HG03342 (cell line): ENCODE measurements around the gene IL3.

ENCODE experiments used
- ATAC-seq: cut with Tn5 transposase; IDR thresholded peaks from one replicate; pipeline ENCODE4 v1.9.1; 2021; ENCODE audit warnings: mild to moderate bottlenecking, moderate library complexity; ENCODE audit not compliant: unreplicated experiment

Gene IL3

GRCh38 chr5:132060501-132061161, at the start of gene IL3:
IL3 (plus strand) TSS chr5:132060655; CDS start chr5:132060707, 52 bp downstream.
- ATAC-seq: no peak

- ATAC-seq: no peak
Measured at GRCh38 chr5:132010989-132011621, 49.4 kb upstream of the IL3 start.

DNA sequence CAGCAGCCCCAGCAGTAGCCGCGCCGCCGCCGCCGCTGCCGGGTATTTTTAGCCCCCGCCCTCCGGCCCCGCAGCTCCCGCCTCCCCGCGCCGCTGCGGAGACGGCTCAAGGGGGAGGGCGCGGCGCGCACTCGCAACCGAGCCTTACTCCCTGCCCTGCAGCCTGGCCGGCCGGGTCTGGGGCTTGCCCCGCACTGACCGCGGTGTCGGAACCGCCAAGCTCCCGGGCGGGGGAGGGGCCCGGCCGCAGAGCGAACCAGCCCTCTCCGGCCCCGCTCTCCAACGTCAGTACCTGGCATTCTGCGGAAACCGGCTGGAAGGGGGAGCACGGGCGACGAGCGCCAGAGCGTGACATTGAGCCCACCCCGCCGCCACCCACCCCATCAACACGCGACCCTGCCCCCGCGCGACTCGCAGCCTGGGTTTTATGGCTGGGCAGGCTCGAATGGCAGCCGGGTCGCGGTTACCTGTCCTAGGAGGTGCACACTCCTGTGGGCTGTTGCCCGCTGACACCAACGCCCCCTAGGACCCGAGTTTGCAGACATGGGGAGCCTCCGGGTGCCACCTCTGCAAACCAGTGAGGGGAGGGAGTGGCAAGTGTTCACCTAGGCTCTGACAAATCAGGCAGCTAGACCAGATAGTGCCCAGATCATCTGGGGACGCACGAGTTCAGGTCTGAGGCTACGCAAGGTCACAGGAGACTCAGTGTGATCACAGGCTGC, 48.7 kb upstream of the IL3 start, which contains the start of gene ACSL6:
TSS of gene ACSL6 (minus strand) at position 37 of the 722 bp plus-strand sequence. CDS start 105 bp downstream, outside the sequence.
- no peak for ATAC-seq

DNA sequence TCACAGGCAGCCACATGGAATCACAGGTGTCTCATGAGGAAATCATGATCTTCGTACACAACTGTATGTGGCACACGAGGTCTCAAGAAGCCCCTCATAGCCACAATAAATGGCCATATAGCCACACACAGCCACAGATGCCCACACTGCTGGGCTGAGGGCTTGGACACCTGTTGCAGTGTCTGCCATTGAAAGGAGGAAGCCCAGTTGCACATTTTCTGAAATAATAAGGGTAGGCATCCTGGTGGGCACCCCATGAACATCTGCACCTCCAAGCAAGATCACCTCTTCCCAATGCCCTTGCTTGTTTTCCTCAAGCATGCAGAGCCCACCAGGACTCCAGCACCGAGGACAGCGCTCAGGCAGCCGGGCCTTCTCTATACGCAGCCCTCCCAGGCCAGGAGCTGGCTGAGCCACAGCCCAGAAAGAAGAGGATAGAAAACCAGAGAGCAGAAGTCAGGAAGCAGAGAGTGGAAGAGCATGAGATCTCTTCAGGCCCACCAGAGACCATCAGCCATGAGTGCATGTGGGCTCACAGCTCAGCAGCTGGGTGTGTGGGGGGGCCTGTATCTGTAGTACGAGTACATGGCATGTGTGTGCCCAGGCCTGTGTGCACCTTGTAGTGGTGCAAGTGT, 48.0 kb upstream of the IL3 start:
- no peak for ATAC-seq

GRCh38 chr5:132013006-132013689, 47.3 kb upstream of the IL3 start:
- ATAC-seq: no peak

- ATAC-seq: no peak
Measured at GRCh38 chr5:132013711-132014110, 46.7 kb upstream of the IL3 start.

DNA sequence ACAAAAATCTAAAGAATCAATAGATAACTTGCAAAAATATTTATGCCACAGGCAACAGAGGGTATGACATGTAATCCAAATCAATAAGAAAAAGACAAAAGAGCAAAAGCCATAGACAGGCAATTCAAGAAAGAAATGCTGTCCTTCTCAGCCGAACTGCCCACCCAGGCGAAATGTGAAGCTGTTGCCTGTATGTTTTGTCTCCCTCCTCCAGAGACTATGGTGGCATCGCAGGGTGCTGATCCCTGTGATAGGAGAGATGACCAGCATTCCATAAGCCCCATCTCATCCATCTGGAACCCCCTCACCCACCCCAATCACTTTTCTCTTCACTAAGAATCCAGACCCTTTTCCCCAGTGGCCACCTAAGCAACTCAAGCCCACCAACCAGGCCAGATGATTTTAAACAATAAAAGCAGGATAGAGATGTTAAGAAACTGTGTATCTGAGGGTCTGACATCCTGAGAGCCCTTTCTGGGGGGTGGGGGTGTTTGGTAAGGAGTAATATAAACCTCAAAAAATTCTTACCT, 43.7 kb upstream of the IL3 start:
- no peak for ATAC-seq

GRCh38 chr5:132017316-132017715, 43.1 kb upstream of the IL3 start:
- no peak for ATAC-seq

GRCh38 chr5:132017738-132018625, 42.5 kb upstream of the IL3 start:
- no peak for ATAC-seq

DNA sequence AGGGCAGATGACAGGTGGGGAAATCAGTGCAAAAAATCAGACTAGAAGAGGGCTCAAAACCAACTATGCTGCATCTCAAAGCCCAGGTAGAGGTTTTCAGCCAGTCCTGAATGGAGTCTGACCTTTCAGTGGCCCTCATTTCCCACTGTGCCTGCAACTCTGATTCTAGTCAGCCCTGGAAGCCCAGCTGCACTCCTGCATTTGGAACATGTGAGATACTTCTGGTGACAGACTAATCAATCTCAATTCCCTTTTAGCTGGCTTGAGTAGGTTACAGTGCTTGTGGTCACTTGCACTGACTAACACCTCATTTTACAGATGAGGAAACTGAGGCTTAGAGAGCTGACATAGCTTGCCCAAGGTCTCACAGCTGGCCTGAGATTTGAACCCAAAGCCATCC, 41.1 kb upstream of the IL3 start:
- ATAC-seq: peak; percentile 30

DNA sequence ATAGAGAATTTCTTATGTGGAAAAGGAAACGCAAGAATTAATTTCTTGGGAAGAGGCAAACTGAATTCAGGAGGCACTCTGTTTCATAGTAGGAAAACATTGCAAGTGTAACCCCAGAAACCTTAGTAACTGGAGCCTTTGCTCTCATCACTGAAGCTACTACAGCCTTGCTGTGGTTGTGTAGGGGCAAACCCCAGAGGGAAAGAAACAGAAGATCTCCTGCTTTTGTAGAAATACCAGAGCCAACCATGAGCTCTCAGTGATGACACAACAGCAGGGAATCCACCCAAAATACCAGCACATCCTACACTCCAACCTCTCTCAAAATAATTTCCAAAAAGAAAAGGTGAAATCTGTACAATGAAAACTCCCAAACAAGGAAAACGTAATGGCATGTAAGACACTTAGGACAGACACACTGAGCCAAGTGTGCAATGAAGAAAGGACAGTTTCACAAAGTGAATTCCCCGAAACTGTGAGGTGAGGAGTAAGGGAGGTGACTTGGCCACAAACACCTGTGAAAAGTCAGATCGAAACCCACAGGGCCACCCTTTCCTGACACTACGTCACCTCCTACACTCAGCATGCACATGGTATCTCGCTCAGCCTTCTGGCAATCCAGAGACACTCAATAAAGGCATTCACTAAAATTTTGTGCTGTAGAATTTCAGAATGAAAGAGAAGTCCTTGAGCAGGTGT, 40.4 kb upstream of the IL3 start:
- ATAC-seq: peak; percentile 96

GRCh38 chr5:132020568-132021339, 39.7 kb upstream of the IL3 start:
- ATAC-seq: peak; percentile 25

- ATAC-seq: no peak
Measured at GRCh38 chr5:132021654-132022053, 38.8 kb upstream of the IL3 start.

DNA sequence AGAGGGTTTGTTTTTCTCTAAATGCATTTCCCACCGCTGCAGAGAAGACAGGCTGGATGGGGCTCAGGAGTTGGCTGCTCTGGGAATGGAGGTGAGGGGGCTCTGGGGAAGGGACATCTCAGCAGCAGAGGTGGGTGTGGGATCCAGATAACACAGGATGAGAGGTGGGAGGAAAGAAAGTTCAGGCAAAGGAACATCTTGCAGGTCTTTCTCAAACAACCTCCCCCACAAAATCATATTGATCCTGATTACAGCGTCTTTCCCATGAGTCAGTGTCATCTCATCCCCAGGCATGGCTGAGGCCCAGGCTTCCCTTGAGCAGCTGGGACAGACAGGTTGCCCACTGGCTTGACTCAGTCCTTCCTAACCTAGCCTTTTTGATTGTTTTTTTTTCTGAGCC, 37.7 kb upstream of the IL3 start:
- ATAC-seq: no peak

DNA sequence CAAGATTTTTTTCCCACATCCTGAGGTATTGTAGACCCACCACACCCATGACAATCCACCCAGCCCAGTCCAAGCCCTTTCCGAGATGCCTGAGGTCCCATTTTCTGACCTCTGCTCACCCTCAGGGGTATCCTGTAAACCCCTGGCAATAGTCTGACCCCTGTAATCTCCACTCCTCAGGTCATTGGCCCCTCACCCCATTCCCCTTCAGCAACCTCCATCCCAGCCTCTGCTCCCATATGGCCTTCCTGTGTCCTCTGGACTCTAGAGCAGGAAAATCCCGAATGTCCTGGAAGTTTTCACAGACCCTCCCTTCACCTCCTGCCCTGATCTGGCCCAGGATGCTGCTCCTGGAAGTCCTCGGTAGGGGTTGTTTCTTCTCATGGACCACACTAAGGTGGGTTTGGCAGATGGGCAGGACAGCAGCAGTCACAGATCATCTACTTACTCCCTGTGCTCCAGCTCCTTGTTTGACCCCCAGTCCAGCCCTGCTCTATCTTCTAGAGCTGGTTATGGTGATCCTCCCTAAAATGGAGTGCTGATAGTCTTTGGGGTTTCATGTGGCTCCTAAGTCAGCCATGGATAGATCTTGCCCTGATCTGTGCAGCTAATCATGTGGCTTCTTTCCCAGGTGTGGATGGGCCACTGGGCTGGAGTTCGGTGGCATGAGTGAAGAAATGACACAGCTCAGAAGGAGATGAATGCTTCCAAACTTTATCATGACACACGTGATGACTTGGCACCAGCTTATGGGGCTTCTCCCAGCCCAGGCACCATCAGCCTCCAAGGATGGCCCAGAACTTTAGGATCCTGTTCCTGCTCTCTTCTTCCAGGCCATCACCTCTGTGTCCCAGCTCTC, 37.0 kb upstream of the IL3 start:
- no peak for ATAC-seq

DNA sequence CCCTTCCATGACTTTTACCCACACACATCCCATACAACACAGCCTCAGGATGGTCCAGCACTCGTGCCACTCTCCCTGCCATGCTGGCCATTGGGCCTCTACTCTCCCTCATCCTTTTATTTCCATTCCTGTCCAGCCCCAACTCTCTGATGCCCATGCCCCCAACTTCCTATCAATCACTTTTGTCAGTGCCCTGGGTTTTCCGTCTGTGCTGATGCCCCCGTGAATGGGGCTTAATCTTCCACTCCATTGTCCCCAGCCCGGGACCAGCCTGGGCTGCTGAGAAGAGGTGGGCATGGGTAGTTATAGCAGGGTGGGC, 36.4 kb upstream of the IL3 start:
- ATAC-seq: no peak

DNA sequence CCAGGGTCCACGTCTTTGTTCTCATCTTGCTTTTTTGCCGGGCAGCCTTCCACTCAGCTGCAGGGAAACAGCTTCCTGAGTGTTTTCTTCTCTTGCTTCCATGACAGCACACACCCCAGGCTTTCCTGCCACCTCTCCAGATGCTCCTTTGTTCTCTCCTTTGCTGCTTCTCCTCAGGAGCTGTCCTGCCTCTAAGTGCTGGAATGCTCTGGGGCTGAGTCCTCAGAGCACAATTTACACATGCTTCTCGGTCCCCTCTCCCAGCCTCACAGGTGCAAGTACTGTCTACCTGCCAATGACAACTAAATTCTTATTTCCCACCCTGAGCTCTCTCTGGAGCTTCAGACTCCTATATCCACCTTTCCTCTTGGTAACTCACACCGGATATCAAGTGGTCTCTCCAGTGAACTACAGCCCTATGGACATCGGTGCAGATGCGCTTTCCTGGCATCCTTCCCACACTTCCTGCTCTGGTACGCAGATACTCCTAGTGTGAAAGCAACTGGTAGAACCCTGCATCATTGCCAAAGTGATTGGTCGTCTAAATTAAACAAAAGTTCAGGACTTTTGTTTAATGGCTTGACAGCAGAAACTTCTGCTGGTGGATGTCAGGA, 35.6 kb upstream of the IL3 start:
- no peak for ATAC-seq
